Activated CD4-positive, CD25-positive, alpha-beta regulatory T cell treated with anti-CD3 and anti-CD28 coated beads, Interleukin-2, amount 50 U/mL, for 24 hours (primary cell): ENCODE measurements around the gene ZNF593OS.

ENCODE experiments used
- ATAC-seq, 2 donors: fragments of 150-1000 bp; cut with Tn5 transposase; one replicate each; pipeline ENCODE4 v1.10.0; 2021; ENCODE audit warnings: mild to moderate bottlenecking in 1 of 2, moderate library complexity in 1 of 2

The ZNF593OS gene

DNA sequence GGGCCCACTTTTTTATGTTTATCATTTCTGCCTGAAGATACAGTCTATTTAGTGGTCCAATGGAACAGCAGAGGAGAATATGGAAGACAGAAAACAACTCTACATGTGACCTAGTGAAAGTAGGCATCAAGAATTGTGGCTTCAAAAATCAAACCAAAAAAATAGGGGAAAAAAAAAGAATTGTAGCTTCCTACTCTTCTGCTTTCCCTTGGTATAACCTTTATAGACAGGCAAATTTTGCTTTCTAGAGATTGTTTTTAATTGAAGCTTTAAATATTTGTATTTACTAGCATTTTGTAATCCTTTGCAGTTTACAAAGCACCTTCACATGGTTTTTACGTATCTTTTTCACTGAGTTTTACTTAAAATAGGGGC, 45.7 kb downstream of the ZNF593OS start:
- no peak for ATAC-seq

DNA sequence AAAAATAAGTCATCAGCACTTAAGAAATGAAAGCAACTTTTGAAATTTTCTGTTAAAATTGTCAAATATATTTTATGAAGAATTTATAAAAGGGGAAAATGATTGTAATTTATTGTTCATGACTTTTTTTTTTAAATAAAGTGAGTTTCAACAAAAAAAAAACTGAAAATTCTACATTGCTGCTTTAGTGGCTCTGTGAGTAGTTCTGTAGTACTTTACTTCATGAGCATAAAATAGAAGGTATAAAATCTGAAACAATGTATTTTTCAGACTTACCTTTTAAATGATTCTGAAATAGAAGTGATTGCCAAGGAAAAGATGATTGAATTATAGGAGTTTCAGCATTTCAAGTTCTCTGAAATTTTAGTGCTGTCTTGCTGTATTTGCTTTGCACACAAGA, 46.2 kb downstream of the ZNF593OS start:
- ATAC-seq: no peak

- ATAC-seq: no peak
Measured at GRCh38 chr1:26124418-26125331, 47.0 kb downstream of the ZNF593OS start.

- peak; percentile 80 to 83 for ATAC-seq
Measured at GRCh38 chr1:26122988-26123973, 48.4 kb downstream of the ZNF593OS start.

DNA sequence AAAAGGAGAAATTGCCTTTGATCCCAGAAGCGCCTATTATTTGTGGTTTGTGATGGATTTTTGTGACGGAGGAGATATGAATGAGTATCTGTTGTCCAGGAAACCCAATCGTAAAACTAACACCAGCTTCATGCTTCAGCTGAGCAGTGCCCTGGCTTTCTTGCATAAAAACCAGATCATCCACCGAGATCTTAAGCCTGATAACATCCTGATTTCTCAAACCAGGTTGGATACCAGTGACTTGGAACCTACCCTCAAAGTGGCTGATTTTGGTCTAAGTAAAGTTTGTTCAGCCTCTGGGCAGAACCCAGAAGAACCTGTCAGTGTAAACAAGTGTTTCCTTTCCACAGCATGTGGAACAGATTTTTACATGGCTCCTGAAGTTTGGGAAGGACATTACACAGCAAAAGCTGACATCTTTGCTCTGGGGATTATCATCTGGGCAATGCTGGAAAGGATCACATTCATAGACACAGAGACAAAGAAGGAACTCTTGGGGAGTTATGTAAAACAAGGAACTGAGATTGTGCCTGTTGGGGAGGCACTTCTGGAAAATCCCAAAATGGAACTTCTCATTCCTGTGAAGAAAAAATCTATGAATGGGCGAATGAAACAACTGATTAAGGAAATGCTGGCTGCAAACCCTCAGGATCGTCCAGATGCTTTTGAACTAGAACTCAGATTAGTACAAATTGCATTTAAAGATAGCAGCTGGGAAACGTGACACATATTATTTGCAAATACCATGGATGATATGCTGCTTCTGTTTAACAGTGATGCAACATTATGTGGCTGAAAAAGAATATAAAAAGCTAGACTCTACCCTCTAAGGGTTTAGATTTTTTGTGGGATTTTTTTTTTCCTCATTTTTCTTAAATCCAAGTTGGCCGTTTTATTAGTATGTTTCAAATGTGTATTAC, 49.5 kb downstream of the ZNF593OS start:
- ATAC-seq: no peak

DNA sequence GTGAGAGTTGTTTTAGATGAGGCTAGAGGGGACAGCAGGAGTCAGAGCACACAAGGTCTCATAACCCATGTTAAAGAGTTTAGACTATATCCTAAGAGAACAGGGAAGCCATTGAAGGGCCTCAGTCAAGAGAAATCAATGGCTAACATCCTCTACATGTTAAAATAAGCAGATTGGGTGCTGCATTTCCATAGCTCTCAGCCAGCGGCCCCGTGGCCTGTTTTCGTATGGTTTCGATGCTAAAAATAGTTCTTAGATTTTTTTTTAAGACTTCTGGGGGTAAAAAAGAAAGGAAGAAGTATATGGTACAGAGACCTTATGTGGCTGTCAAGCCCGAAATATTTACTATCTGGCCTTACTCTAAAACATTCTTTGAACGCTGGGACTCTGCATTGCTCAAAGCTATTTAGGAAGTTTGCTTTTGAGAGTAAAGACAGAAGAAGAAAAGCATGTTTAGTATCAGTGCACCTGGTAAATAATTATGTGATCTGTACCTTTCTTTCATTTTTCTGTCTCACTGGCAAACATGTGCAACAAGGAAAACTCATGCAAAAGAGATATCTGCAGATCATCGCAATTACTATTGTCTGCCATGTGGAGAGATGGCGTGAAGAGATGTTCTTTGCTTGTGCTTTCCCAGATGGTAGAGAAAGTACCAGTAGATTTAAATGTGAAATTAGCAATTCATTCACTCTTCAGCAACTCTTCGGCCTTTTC, 51.6 kb downstream of the ZNF593OS start:
- no peak for ATAC-seq
